H1 (cell line): ENCODE measurements around the gene IL36B.

Experiments used
- BRCA1 ChIP-seq: IDR thresholded peaks from 2 replicates; pipeline ENCODE4 v1.6.1; 2012; ENCODE audit warnings: low read depth, low read length, improper control_type of control experiment
- CEBPB ChIP-seq: IDR thresholded peaks from 2 replicates; pipeline ENCODE4 v1.6.1; 2012; ENCODE audit warnings: low read depth, low read length
- POLR2A ChIP-seq, 2 experiments: IDR thresholded peaks; 1 replicate in 1 of 2; 2 replicates in 1 of 2; pipeline ENCODE4 v1.6.1; 2011; ENCODE audit warnings: low read depth in 2 of 2, low read length in 2 of 2, mild to moderate bottlenecking in 2 of 2; ENCODE audit errors: control extremely low read depth in 1 of 2
- TEAD4 ChIP-seq: IDR thresholded peaks from 2 replicates; pipeline ENCODE4 v1.6.1; 2012; ENCODE audit warnings: low read depth, low read length, inconsistent platforms, mixed read lengths
- TF ChIP-seq, protein P1 (sequence below), 3 experiments: IDR thresholded peaks; 1 replicate in 2 of 3; 2 replicates in 1 of 3; pipeline versions ENCODE4 v1.5.1 to v1.6.1; 2011; ENCODE audit warnings: low read length in 3 of 3, mild to moderate bottlenecking in 3 of 3, inconsistent platforms in 2 of 3, low read depth in 1 of 3, moderate library complexity in 1 of 3; ENCODE audit not compliant: insufficient read depth in 1 of 3; ENCODE audit errors: control extremely low read depth in 1 of 3

DNA sequence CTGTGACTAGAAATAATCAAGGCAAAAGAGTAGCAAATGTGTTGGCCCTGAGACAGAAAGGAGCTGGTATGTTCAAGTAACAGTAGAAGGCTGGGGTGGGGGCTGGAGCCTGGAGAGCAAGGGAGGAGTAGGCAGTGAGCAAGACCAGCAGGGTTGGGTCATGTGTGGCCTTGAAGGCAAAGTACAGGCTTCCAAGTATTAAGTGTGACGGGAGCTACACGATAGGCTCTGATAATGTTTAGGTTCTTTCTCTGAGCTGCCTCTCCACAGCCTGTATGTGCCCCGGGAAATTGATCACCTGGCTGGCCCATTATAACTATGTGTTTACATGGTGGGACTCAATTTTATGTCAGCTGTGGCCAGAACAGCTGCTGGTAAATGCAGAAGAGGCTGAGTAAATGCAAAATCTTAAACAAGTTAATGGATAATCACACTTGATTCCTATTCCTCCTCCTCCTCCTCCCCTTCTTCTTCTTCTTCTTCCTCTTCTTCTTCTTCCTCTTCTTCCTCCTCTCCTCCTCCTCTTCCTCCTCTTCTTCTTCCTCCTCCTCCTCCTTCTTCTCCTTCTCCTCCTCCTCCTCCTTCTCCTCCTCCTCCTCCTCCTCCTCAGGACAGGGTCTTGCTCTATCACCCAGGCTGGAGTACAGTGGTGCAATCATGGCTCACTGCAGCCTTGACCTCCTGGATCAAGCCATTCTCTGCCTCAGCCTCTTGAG lies 24.4 kb upstream of the IL36B start:
- TF ChIP-seq POLR2A (IDR thresholded peaks at IDR 0.05; ENCODE audit: control extremely low read depth in 1 of 2, low read depth in 2 of 2, low read length in 2 of 2) (no peak), CEBPB (no peak), BRCA1 (no peak), TEAD4 (no peak)
- TF ChIP-seq, protein P1, sequence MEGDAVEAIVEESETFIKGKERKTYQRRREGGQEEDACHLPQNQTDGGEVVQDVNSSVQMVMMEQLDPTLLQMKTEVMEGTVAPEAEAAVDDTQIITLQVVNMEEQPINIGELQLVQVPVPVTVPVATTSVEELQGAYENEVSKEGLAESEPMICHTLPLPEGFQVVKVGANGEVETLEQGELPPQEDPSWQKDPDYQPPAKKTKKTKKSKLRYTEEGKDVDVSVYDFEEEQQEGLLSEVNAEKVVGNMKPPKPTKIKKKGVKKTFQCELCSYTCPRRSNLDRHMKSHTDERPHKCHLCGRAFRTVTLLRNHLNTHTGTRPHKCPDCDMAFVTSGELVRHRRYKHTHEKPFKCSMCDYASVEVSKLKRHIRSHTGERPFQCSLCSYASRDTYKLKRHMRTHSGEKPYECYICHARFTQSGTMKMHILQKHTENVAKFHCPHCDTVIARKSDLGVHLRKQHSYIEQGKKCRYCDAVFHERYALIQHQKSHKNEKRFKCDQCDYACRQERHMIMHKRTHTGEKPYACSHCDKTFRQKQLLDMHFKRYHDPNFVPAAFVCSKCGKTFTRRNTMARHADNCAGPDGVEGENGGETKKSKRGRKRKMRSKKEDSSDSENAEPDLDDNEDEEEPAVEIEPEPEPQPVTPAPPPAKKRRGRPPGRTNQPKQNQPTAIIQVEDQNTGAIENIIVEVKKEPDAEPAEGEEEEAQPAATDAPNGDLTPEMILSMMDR (IDR thresholded peaks at IDR 0.05; ENCODE audit: control extremely low read depth in 1 of 3, insufficient read depth in 1 of 3, low read depth in 1 of 3, low read length in 3 of 3): no peak
